GM21723 (cell line): Measurements from ENCODE around the gene PDCD2.
"Not testable (repeated sequence)": the region's sequence is repeated elsewhere in the genome, so short reads cannot be mapped to it uniquely, and the experiment has no call there.

Experiments
- ATAC-seq: cut with Tn5 transposase; IDR thresholded peaks from one replicate; pipeline ENCODE4 v1.9.1; 2021; ENCODE audit warnings: mild to moderate bottlenecking, moderate library complexity; ENCODE audit not compliant: unreplicated experiment

The PDCD2 gene

GRCh38 chr6:170584181-170584953 is at the start of gene PDCD2:
TSS of gene PDCD2 (minus strand) at chr6:170584637. CDS start at chr6:170584581, 56 bp downstream.
- ATAC-seq: peak; percentile 97

- ATAC-seq: not testable (repeated sequence)
These were observed 31.6 kb upstream of the PDCD2 start for GRCh38 chr6:170616020-170616554.

- ATAC-seq: peak; percentile 72
These were observed 27.9 kb upstream of the PDCD2 start for GRCh38 chr6:170612256-170612804.

- not testable (repeated sequence) for ATAC-seq
These were observed 24.8 kb upstream of the PDCD2 start for GRCh38 chr6:170609225-170609624.

GRCh38 chr6:170605574-170606259 is 21.3 kb upstream of the PDCD2 start:
- ATAC-seq: no peak

- no peak for ATAC-seq
These were observed 12.8 kb upstream of the PDCD2 start for GRCh38 chr6:170597278-170597677.

- ATAC-seq: no peak
These were observed 12.0 kb upstream of the PDCD2 start for GRCh38 chr6:170596426-170596825.

- no peak for ATAC-seq
These were observed 6.3 kb upstream of the PDCD2 start for GRCh38 chr6:170590725-170591124.

GRCh38 chr6:170584954-170585498 is 589 bp upstream of the PDCD2 start:
- peak; percentile 46 for ATAC-seq

- peak; percentile 1 for ATAC-seq
These were observed 669 bp downstream of the PDCD2 start for GRCh38 chr6:170583756-170584180.

- ATAC-seq: no peak
These were observed 5.5 kb downstream of the PDCD2 start for GRCh38 chr6:170578909-170579308.

GRCh38 chr6:170575250-170575649 is 9.2 kb downstream of the PDCD2 start:
- no peak for ATAC-seq

GRCh38 chr6:170572704-170573466 is 11.6 kb downstream of the PDCD2 start:
- ATAC-seq: no peak

GRCh38 chr6:170564936-170565530 is 19.4 kb downstream of the PDCD2 start:
- ATAC-seq: no peak

- no peak for ATAC-seq
These were observed 22.9 kb downstream of the PDCD2 start for GRCh38 chr6:170561555-170561954.

- ATAC-seq: no peak
These were observed 29.1 kb downstream of the PDCD2 start for GRCh38 chr6:170555305-170555704.

GRCh38 chr6:170554796-170555137 is 29.7 kb downstream of the PDCD2 start:
- no peak for ATAC-seq

- ATAC-seq: peak; percentile 96
These were observed 30.2 kb downstream of the PDCD2 start, which contains the start of gene TBP for GRCh38 chr6:170554013-170554795. TSS of gene TBP (plus strand) at chr6:170554369. CDS start at chr6:170557030, 2,661 bp downstream.

- ATAC-seq: peak; percentile 44
These were observed 30.9 kb downstream of the PDCD2 start for GRCh38 chr6:170553534-170554012.
